GM23338 (cell line): ENCODE data around the gene TMEM39A. TPM values are rescaled to one million over a fixed set of nuclear protein-coding genes. Genes with fewer than 3 reads are reported as not detected.
A peak's percentile ranks its signal among the peaks of the same experiment; 100 is the strongest.

Source experiments
- ATAC-seq: fragments of 200-7000 bp; cut with Tn5 transposase; 3 replicates; pipeline ENCODE4 v1.9.1; 2020
- DNase-seq: peaks from one replicate; pipeline ENCODE4 v3.0.0-alpha.2; 2015; ENCODE audit warnings: low spot score
- H2AFZ ChIP-seq: fragments of 200-600 bp; sonication (generic); 2 replicates; pipeline ENCODE4 v1.8.0; 2016; ENCODE audit warnings: antibody characterized with exemption, mild to moderate bottlenecking, moderate library complexity
- H3F3A ChIP-seq: fragments of 200-600 bp; sonication (generic); replicated peaks from 2 replicates; pipeline ENCODE4 v1.8.0; 2017; ENCODE audit warnings: antibody characterized with exemption, mixed run types, low read depth
- H3K27ac ChIP-seq: fragments of 200-600 bp; sonication (generic); 2 replicates; pipeline ENCODE4 v1.6.1; 2016; ENCODE audit warnings: low read depth
- H3K27me3 ChIP-seq: fragments of 200-600 bp; sonication (generic); 2 replicates; pipeline ENCODE4 v1.8.0; 2016; ENCODE audit warnings: mild to moderate bottlenecking, mixed run types, moderate library complexity; ENCODE audit not compliant: insufficient read depth
- H3K36me3 ChIP-seq: fragments of 200-600 bp; sonication (generic); 2 replicates; pipeline ENCODE4 v1.8.0; 2016; ENCODE audit warnings: mild to moderate bottlenecking; ENCODE audit not compliant: insufficient read depth
- H3K4me1 ChIP-seq: fragments of 200-600 bp; sonication (generic); 2 replicates; pipeline ENCODE4 v1.8.0; 2016; ENCODE audit warnings: mild to moderate bottlenecking, moderate library complexity; ENCODE audit not compliant: insufficient read depth
- H3K4me2 ChIP-seq: fragments of 200-600 bp; sonication (generic); 2 replicates; pipeline ENCODE4 v1.7.1; 2017; ENCODE audit warnings: mixed run types
- H3K4me3 ChIP-seq: fragments of 200-600 bp; sonication (generic); 2 replicates; pipeline ENCODE4 v1.6.1; 2016; ENCODE audit warnings: mixed run types
- H3K79me2 ChIP-seq: fragments of 200-600 bp; sonication (generic); replicated peaks from 2 replicates; pipeline ENCODE4 v1.8.0; 2017; ENCODE audit warnings: mild to moderate bottlenecking; ENCODE audit not compliant: insufficient read depth
- H3K9me2 ChIP-seq: fragments of 200-600 bp; sonication (generic); 2 replicates; pipeline ENCODE4 v1.8.0; 2017; ENCODE audit not compliant: insufficient read depth
- H4K20me1 ChIP-seq: fragments of 200-600 bp; sonication (generic); replicated peaks from 2 replicates; pipeline ENCODE4 v1.8.0; 2017; ENCODE audit warnings: mild to moderate bottlenecking; ENCODE audit not compliant: insufficient read depth
- H3K27ac Mint-ChIP-seq: 2 replicates; pipeline ENCODE4 v1.8.0; 2020; ENCODE audit warnings: inconsistent platforms, mild to moderate bottlenecking, moderate library complexity, mixed read lengths
- H3K27me3 Mint-ChIP-seq: 3 replicates; pipeline ENCODE4 v1.8.0; 2022; ENCODE audit warnings: low read depth, mild to moderate bottlenecking, moderate library complexity, mixed read lengths, inconsistent platforms; ENCODE audit not compliant: insufficient read depth, poor library complexity
- H3K36me3 Mint-ChIP-seq: 3 replicates; pipeline ENCODE4 v1.8.0; 2021; ENCODE audit warnings: low read depth, mild to moderate bottlenecking, inconsistent platforms, moderate library complexity, mixed read lengths
- H3K4me1 Mint-ChIP-seq: 3 replicates; pipeline ENCODE4 v1.8.0; 2020; ENCODE audit warnings: mild to moderate bottlenecking, inconsistent platforms, mixed read lengths
- H3K4me3 Mint-ChIP-seq: 3 replicates; pipeline ENCODE4 v1.8.0; 2021; ENCODE audit warnings: moderate library complexity, mild to moderate bottlenecking, inconsistent platforms, mixed read lengths
- H3K9me3 Mint-ChIP-seq: 3 replicates; pipeline ENCODE4 v1.8.0; 2020; ENCODE audit warnings: moderate library complexity, mild to moderate bottlenecking, inconsistent platforms, mixed read lengths
- CTCF ChIP-seq, 2 experiments: fragments of 200-600 bp in 1 of 2; sonication (generic) in 1 of 2; conservative IDR thresholded peaks; 2 replicates each; pipeline versions ENCODE4 v1.5.1 to v1.6.1; 2016 to 2017; ENCODE audit warnings: antibody characterized with exemption in 2 of 2, low read depth in 2 of 2, mild to moderate bottlenecking in 2 of 2, moderate library complexity in 1 of 2
- NANOG ChIP-seq: IDR thresholded peaks from 2 replicates; pipeline ENCODE4 v1.6.1; 2016; ENCODE audit warnings: antibody characterized with exemption, borderline replicate concordance
- REST ChIP-seq: IDR thresholded peaks from one replicate; pipeline ENCODE4 v1.6.1; 2018; ENCODE audit warnings: antibody characterized with exemption; ENCODE audit not compliant: unreplicated experiment
- STAT1 ChIP-seq: IDR thresholded peaks from one replicate; pipeline ENCODE4 v1.6.1; 2016; ENCODE audit warnings: antibody characterized with exemption; ENCODE audit not compliant: unreplicated experiment
- polyA plus RNA-seq: library from polyadenylated mRNA; unstranded; fragments of >200 nt; fragmentation: Nextera tagmentation; extraction: Ambion mirVana; gene quantifications from 2 replicates; pipeline ENCODE4 v1.2.1, GENCODE V29; 2016
- total RNA-seq: library from RNA; depleted of rRNA; stranded (reverse); fragments of >200 nt; shearing (Covaris generic); gene quantifications from 2 replicates; pipeline ENCODE4 v1.2.3, GENCODE V29; 2014

TMEM39A gene
- total and polyA plus RNA-seq, 2 experiments from 2014 or later: 12.9 to 51.6 TPM

- no peak overlapping the region for H3K27ac Mint-ChIP-seq
These were observed 37.5 kb upstream of the TMEM39A start for GRCh38 chr3:119500901-119501300.

More at GRCh38 chr3:119500901-119501300, 37.5 kb upstream of the TMEM39A start:
- H3K4me3 ChIP-seq: peak overlapping the region; percentile 94; the same call in 1 of the 2 replicates
- H3K27me3 ChIP-seq: no peaks in the 10 kb centered on the region
- Mint-ChIP-seq H3K4me1 (peaks cover 10% of the 10 kb centered on the region), H3K27me3 (no peaks in the 10 kb centered on the region), H3K4me3 (no peak overlapping the region), H3K36me3 (peaks cover 34% of the 10 kb centered on the region), H3K9me3 (no peaks in the 10 kb centered on the region; the same call in 2 of the 3 replicates)
- H3K79me2 ChIP-seq: peaks cover 34% of the 10 kb centered on the region
- DNase-seq (no peak), ATAC-seq (no peak)
- no peaks in the 10 kb centered on the region for H3K9me2 ChIP-seq
- no peak for TF ChIP-seq REST
- TF ChIP-seq CTCF (conservative IDR thresholded peaks at IDR 0.05; ENCODE audit: low read depth in 2 of 2): no peak
- no peak for TF ChIP-seq NANOG
- no peak for TF ChIP-seq STAT1
- no peak overlapping the region for H3K4me2 ChIP-seq
- H2AFZ ChIP-seq: no peak overlapping the region
- H3K27ac ChIP-seq: no peak overlapping the region
- peaks cover 25% of the 10 kb centered on the region; the same call in 1 of the 2 replicates for H3K36me3 ChIP-seq
- H3K4me1 ChIP-seq: peaks cover 14% of the 10 kb centered on the region
- H4K20me1 ChIP-seq: 0 out of 2 replicates have a peak, but pooled peaks cover 4% of the 10 kb centered on the region
- H3F3A ChIP-seq: 0 out of 2 replicates have a peak, but pooled peaks cover 5% of the 10 kb centered on the region
